Measurements from ENCODE around the gene TTC39A.

DNA sequence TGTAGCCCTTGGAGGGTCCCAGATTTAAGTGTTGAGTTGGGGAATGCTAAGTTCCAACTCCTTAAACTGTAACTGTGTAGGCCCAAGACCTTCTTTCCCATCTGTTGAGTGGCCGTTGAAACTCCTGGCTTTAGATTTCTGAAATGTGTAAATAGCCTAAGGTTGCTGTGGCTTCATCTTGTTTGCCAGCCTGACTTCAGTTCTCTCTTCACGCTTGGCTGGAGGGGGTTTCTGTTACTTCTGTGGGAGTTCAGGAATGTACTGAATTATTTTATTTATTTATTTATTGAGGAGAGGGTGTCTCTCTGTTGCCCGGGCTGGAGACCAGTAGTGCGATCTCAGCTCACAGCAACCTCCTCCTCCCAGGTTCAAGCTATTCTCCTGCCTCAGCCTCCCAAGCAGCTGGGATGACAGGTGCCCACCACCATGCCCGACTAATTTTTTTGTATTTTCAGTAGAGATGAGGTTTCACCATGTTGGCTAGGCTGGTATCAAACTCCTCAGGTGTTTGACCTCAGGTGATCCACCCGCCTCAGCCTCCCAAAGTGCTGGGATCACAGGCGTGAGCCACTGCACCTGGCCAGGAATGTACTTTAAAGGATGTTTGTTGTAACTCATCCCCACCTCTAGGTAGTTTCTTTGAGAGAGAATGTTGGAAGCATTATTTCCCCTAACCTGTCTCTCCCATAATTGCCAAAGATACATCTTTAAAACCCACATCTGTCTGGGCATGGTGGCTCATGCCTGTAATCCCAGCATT is 5.9 kb downstream of the TTC39A start:
- TF ChIP-seq ZNF274 (IDR thresholded peaks at IDR 0.05; ENCODE audit: low read depth, low read length) (no peak), SUZ12 (IDR thresholded peaks at IDR 0.05; ENCODE audit: extremely low read depth, insufficient read depth, insufficient read length) (no peak), YY1 (IDR thresholded peaks at IDR 0.05; ENCODE audit: insufficient read depth, insufficient read length) (no peak)

All from NT2/D1 (cell line).